GM21619 (cell line): Measurements from ENCODE around the gene SLC44A4.
"Not testable (repeated sequence)": the region's sequence is repeated elsewhere in the genome, so short reads cannot be mapped to it uniquely, and the experiment has no call there.

ENCODE experiments used
- ATAC-seq: cut with Tn5 transposase; IDR thresholded peaks from one replicate; pipeline ENCODE4 v1.9.1; 2021; ENCODE audit not compliant: unreplicated experiment

SLC44A4 gene

GRCh38 chr6:31861150-31861549 is 17.6 kb downstream of the SLC44A4 start:
- no peak for ATAC-seq

- ATAC-seq, result no peak
These were observed 18.4 kb downstream of the SLC44A4 start for GRCh38 chr6:31860349-31860748.

- ATAC-seq, result no peak
These were observed 18.9 kb downstream of the SLC44A4 start for GRCh38 chr6:31859923-31860322.

- ATAC-seq, result no peak
These were observed 20.1 kb downstream of the SLC44A4 start for GRCh38 chr6:31858707-31859106.

- not testable (repeated sequence) for ATAC-seq
These were observed 21.0 kb downstream of the SLC44A4 start for GRCh38 chr6:31857774-31858173.

GRCh38 chr6:31851980-31852718 is 26.6 kb downstream of the SLC44A4 start:
- ATAC-seq, result not testable (repeated sequence)

- ATAC-seq, result no peak
These were observed 27.3 kb downstream of the SLC44A4 start for GRCh38 chr6:31851485-31851832.

GRCh38 chr6:31850765-31851484 is 27.9 kb downstream of the SLC44A4 start:
- ATAC-seq, result no peak

- no peak for ATAC-seq
These were observed 31.4 kb downstream of the SLC44A4 start for GRCh38 chr6:31847276-31847978.

- ATAC-seq, result no peak
These were observed 34.3 kb downstream of the SLC44A4 start for GRCh38 chr6:31844507-31844906.

- no peak for ATAC-seq
These were observed 36.7 kb downstream of the SLC44A4 start for GRCh38 chr6:31842053-31842452.

GRCh38 chr6:31839779-31840126 is 39.0 kb downstream of the SLC44A4 start:
- not testable (repeated sequence) for ATAC-seq

GRCh38 chr6:31838968-31839367 is 39.8 kb downstream of the SLC44A4 start:
- no peak for ATAC-seq

GRCh38 chr6:31838114-31838553 is 40.7 kb downstream of the SLC44A4 start:
- not testable (repeated sequence) for ATAC-seq

- no peak for ATAC-seq
These were observed 41.3 kb downstream of the SLC44A4 start for GRCh38 chr6:31837369-31838113.

- ATAC-seq, result no peak
These were observed 42.1 kb downstream of the SLC44A4 start for GRCh38 chr6:31836474-31837368.

- no peak for ATAC-seq
These were observed 42.7 kb downstream of the SLC44A4 start for GRCh38 chr6:31836047-31836473.

- peak; percentile 34 for ATAC-seq
These were observed 44.2 kb downstream of the SLC44A4 start for GRCh38 chr6:31834367-31835250.
